GM18498 (cell line): Measurements from ENCODE around the gene NHSL2.
A peak's percentile ranks its signal among the peaks of the same experiment; 100 is the strongest.

Experiments used
- ATAC-seq: cut with Tn5 transposase; IDR thresholded peaks from one replicate; pipeline ENCODE4 v1.9.1; 2021; ENCODE audit warnings: mild to moderate bottlenecking, moderate library complexity; ENCODE audit not compliant: unreplicated experiment

NHSL2 gene

DNA sequence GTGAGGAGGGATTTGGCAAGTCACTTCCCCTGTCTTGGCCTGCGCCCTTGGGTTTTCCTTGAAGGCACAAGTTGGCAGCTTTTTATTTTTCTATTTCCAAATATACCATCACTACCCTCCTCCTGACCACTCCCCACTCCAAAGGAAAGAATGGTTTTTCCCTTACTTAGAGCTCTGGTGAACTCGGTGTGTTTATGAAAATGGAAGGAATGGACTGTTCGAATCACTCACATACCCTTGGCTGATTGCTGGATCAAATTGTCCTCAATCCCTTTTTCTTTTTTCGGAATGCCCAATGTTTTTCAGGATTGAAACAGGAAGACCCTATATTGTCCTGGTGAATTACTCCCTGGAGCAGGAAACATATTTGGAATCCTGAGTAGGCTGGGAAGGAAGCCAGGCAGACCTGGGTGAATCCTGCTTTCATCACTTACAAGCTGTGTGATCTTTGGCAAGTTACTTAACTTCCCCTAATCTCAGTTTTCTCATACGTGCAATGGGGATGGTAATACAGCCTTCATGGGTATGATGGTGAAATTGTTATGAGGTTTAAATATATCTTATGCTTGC, 150.4 kb downstream of the NHSL2 start:
- ATAC-seq, result no peak

DNA sequence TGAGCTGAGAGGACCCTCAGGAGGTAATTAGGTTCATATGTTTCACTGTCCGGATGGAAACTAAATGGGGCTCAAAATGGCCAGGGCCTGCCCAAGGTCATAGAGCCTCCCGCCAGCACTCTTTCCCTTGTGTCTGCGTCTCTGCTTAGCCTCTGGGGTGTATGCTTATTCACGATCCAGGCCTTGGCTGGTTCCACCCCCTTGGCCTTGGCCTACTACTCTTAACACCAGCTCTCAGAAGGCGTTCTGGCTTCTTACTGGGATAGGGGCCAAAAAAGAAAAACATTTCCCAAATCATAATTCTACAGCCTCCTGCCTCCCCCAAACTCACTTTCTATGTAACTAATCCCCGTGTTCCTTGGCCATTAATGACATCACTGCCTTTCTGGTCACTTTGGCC, 152.3 kb downstream of the NHSL2 start:
- ATAC-seq, result no peak

DNA sequence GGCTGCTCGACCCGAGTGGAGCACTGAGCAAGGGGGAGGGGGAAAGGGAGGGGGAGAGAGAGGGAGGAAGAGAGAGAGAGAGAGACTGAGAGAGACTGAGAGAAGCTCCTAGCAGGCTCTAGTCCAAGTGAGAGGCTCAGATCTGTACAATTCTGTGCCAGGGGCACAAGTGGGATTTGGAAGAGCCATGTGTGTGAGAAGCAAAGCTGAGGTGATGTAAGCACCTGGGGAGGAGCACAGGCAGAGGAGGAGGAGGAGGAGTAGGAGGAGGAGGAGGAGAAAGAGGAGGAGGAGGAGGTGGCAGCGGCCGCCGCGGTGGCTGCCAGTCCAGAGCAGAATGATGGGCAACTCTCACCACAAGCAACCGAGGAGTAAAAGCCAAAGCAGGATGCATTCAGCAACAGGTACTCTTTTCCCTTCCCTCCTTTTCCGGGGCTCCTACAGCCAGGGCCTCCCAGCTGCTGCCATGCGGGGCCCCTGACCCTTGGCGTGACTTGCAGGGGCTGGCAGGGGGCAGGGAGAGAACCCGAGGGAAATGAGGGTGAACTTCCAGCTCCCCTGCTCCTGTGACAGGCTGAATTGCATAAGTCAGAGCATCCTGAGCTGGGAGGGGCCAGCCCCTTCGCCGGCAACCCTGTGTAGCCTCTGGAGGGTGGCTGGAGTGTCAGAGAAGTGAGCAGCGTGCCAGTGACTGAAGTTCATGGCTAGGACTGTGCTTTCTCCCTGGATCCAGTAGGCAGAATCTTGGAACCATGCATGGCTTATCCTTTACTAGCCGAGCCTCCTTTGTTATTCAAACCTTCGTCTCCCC, 158.9 kb downstream of the NHSL2 start:
- ATAC-seq, result no peak

DNA sequence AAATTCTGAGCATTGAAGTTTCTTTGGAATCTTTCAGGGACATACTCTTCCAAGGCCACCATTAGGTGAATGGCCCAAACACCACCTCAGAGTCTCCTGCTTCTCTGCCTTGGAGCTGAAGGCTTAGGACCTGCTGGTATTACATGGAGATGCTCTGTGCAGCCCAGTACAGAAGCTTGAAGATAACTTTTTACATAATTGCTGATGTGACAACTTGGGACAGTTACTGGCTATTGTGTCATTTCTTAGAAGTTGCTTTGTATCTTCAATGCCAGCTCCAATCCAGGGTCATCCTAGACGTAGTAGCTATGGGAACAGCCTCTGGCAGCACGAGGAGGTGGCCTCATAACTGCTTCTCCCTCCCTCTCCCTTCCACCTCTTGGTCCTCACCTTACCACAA, 160.6 kb downstream of the NHSL2 start:
- ATAC-seq, result no peak

DNA sequence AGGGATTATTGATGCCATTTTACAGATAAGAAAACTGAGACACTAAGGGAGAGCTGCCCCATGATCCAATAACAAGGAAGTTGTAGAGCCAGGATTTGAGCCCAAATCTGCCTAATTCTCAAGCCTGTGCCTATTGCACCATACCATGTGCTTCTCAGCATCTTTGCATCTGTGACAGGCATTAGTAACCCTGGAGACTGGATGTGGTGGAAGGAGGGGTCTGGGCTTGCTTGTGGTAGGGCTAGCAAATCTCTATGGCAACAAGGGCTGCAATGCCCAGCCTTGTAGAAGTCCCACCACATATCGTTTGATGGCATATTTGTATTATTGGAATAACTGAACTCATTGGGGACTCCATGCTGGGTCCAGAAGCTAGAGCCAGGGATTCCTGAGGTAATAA, 163.0 kb downstream of the NHSL2 start:
- no peak for ATAC-seq

DNA sequence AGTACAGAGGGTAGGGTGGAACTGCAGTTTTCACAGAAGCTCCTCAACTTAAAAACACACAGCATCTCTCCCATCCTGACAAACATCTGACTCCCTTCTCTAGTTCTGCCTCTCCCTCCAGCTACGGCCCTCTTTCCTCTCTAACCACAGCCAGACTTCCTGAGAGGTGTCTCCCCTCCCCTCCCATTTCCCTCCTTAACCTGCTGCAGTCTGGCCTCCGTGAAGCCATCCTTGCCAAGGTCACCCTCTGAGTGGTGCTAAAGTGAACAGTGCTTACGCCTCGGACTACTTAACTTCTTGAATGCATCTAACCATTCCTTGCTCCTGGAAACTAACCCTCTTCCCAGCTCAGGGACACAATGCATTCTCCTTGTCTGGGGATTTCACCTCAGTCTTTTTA, 167.8 kb downstream of the NHSL2 start:
- ATAC-seq, result no peak

DNA sequence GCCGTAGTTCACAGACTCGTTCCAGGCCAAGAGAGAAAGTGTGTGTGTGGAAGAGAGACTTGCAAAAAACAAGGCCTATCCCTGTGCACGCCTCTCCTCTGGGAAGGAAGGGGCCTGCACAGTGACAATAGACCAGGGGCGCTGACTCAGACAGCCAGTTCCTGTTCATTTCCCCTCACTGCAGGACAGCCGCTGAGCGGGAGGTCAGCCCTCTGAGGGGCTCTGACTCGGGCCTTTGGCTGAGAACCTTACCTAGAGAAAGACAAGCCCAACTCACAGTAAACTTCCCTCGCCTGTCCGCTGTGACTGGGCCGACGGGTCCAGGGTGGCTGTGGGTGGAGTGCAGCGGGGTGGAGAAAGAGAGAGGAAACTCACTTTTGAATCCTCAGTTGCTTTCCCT, 169.0 kb downstream of the NHSL2 start:
- ATAC-seq, result no peak

- no peak for ATAC-seq
Observed at GRCh38 chrX:72080150-72080549, 169.5 kb downstream of the NHSL2 start.

DNA sequence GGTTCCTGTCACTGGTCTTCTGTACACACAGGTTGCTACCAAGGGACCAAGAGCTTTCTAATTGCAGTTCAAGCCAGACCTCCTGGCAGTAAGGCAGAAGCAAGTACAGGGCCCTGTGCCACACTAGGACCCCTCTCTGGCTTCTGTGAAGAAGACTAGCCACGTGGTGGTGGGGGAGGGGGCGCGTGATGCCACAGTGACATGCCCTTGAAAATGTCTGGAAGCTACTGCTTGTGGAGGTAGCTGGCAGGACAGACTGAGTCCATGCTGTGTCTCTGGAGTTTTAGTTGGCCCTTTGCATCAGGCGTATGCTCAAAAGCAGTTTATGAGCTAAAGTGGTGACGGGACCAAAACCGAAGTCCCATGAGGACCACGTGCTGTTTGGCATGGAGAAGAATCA, 170.2 kb downstream of the NHSL2 start:
- no peak for ATAC-seq

- ATAC-seq, result no peak
Observed at GRCh38 chrX:72081605-72082320, 171.1 kb downstream of the NHSL2 start.

DNA sequence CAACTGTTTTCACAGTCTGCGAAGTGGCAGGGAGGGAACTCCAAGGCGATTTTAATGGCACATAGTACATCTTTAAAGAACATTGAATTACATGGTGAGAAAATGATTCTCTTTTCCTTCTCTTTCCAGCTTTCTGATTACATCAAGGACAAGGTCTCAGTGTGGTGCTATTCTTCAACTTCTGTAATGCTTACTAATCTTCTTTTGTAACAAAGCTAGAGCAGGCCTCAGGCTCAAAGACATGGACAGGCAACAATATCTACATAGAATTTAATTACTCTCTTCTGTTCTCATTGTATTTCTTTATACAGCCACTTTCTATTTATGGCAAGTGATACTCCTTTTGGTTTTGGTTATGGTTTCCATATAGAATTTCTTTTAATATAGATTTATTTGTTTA, 172.6 kb downstream of the NHSL2 start:
- no peak for ATAC-seq

DNA sequence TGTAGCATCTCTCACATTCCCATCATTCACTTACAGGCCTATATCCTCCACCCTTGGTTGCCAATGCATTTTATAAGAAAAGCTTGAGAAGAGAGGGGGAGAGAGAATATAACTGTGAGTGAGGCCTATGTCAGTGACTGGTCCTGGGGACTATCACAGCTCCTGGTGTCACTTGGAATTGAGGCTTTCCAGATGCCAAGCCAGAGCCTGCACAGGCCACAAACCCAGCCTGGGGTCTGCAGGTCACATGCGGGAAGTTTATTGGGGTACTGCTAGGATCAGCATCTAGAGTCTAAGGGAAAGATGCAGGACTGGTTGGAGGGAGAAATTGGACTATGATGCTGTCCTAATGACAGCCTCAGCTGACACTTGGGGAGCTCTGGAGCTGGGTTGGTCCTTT, 173.5 kb downstream of the NHSL2 start:
- no peak for ATAC-seq

DNA sequence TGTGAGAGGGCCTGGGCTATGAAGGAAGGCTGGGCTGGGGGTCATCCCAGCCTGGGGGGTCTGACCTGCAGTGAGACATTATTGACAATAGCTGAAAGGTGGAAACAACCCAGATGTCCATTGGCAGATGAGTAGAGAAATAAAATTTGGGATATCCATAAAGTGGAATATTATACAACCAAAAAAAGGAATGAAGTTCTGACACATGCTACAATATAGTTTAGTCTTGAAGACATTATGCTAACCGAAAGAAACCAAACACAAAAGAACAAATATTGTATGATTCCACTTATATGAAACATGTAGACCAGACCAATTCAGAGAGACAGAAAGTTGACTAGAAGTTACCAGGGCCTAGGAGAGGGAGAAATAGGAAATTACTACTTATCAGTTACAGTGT, 176.3 kb downstream of the NHSL2 start:
- ATAC-seq, result no peak

GRCh38 chrX:72088761-72089160, 178.1 kb downstream of the NHSL2 start:
- ATAC-seq, result no peak

- no peak for ATAC-seq
Observed at GRCh38 chrX:72089254-72089653, 178.6 kb downstream of the NHSL2 start.

DNA sequence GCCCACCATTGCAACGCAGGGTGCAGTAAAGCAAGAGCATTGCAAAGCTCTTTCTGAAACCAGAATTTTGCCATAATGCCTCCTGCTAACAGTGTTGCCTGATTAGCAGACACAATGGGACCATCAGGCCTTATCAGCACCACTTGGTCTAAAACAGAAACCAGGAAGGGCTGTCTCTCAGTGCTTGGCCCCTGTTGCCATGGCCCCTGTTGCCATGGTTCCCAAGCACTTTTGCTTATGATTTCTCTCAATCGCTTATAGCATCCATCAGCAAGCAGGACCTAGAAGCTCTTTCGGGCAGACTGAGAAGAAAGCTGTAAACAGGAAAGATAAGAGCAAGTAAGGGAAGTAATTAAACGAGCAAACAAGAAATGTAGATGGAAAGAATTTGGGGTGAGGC, 184.2 kb downstream of the NHSL2 start:
- ATAC-seq, result peak; percentile 97

DNA sequence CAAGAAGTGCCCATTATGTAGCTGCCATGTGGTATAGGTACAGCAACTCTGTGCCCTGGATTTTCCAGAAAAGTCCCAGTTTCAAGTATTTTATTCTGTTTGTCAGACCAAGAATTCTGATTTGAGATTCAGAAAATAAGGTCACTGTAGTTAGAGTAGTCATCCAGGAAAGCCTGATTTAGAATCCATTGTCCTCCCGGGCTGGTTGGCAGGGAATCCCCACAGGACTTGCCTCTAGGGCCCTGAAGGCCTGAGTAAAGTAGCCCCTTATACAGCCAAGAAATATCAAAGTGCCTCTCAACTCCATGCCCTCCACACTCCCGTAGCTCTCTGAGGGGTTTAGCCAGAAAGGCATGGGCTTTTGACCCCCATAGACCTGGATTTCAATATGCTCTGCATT, 184.7 kb downstream of the NHSL2 start:
- ATAC-seq, result no peak

DNA sequence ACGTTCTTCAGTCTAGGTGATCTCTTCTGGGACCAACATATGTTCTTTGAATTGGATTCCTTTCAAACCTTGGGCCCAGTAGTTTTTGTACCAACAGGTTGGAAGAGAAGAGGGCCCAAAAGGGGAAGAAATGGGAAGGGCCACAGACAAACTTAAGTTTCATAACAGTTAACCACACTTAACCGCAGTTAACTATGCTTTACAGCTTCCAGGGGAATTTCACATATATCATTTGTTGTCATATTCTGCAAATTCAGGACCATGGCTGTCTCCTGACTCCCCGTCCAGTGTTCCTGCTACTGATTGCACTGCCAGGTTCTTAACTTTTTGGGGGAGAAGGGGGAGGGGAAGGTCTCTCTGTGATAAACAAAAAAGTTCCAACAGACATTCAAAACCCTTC, 186.5 kb downstream of the NHSL2 start:
- no peak for ATAC-seq

DNA sequence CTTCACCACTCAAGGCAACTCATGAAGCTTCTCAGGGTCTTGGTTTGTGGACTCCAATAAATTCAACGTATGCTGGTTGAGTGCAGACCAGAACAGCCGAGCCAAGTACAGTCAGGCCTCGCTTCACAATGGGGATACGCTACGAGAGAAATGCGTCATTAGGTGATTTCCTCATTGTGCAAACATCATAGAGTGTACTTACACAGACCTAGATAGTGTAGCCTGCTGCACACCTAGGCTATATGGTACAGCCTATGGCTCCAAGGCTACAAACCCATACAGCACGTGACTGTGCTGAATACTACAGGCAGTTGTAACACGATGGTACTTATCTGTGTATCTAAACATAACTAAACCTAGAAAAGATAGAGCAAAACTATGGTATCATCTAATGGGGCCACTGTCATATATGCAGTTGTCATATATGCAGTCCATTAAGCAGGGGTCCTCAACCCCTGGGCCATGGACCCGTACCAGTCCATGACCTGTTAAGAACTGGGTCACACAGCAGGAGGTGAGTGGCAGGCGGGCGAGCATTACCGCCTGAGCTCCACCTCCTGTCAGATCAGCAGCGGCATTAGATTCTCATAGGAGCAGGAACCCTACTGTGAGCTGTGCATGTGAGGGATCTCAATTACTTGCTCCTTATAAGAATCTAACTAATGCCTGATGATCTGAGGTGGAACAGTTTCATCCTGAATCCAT, 189.6 kb downstream of the NHSL2 start:
- no peak for ATAC-seq

- ATAC-seq, result peak; percentile 79
Observed at GRCh38 chrX:72100824-72101351, 190.2 kb downstream of the NHSL2 start.

DNA sequence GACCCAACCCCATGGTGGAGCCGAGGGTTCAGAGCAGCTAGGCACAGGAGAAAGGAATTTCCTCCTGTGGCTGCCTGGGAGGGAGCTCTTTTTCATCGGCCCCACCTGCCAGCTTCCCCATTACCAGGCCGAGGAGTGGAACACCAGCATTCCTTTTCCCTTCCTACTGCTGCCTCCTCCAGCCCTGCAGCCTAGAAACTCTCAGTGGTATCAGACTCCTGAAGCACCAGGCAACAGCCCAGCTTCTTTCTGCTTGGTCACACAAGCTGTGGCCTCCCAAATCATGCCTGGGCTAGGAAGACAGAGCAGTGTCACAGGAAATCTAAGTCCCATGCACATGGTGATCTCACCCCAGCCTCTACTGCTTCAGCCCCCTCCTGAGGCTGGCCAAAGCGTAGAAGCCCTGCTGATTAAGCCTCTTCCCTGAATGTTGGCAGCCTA, 191.0 kb downstream of the NHSL2 start:
- no peak for ATAC-seq
